OCI-LY1 (cell line): ENCODE results near the gene KRTAP10-2.

Experiments
- EZH2 ChIP-seq: fragments of 200-600 bp; sonication (generic), shearing (Covaris generic); IDR thresholded peaks from 2 replicates; pipeline ENCODE4 v1.8.0; 2017; ENCODE audit warnings: borderline replicate concordance, mixed run types, mild to moderate bottlenecking, antibody characterized with exemption, low read length, moderate library complexity, mixed read lengths
- TF ChIP-seq, protein P1 (sequence below): fragments of 200-600 bp; sonication (generic), shearing (Covaris generic); IDR thresholded peaks from 2 replicates; pipeline ENCODE4 v1.5.1; 2017; ENCODE audit warnings: mild to moderate bottlenecking, antibody characterized with exemption, low read length, moderate library complexity, mixed read lengths

GRCh38 chr21:44551340-44551961, at the start of gene KRTAP10-2:
- TF ChIP-seq EZH2 = no peak
- TF ChIP-seq, protein P1, sequence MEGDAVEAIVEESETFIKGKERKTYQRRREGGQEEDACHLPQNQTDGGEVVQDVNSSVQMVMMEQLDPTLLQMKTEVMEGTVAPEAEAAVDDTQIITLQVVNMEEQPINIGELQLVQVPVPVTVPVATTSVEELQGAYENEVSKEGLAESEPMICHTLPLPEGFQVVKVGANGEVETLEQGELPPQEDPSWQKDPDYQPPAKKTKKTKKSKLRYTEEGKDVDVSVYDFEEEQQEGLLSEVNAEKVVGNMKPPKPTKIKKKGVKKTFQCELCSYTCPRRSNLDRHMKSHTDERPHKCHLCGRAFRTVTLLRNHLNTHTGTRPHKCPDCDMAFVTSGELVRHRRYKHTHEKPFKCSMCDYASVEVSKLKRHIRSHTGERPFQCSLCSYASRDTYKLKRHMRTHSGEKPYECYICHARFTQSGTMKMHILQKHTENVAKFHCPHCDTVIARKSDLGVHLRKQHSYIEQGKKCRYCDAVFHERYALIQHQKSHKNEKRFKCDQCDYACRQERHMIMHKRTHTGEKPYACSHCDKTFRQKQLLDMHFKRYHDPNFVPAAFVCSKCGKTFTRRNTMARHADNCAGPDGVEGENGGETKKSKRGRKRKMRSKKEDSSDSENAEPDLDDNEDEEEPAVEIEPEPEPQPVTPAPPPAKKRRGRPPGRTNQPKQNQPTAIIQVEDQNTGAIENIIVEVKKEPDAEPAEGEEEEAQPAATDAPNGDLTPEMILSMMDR = no peak
